HEK293 (cell line): ENCODE results near the gene TEDC2.

Experiments used
- AEBP2 ChIP-seq: fragments of 450-650 bp; formaldehyde crosslinking; IDR thresholded peaks from 2 replicates; pipeline ENCODE4 v1.5.1; 2016; ENCODE audit warnings: missing biosample characterization, missing genetic modification characterization, borderline replicate concordance
- ATF2 ChIP-seq: fragments of 450-650 bp; formaldehyde crosslinking; IDR thresholded peaks from 2 replicates; pipeline ENCODE4 v1.5.1; 2016; ENCODE audit warnings: missing biosample characterization, missing genetic modification characterization, low read depth
- GFI1B ChIP-seq: fragments of 450-650 bp; formaldehyde crosslinking; IDR thresholded peaks from 2 replicates; pipeline ENCODE4 v1.5.1; 2016; ENCODE audit warnings: missing biosample characterization, missing genetic modification characterization
- HOXC10 ChIP-seq: sonication (generic); formaldehyde crosslinking; IDR thresholded peaks from 2 replicates; pipeline ENCODE4 v1.8.1; 2023; ENCODE audit warnings: mild to moderate bottlenecking, missing genetic modification reagents
- IKZF3 ChIP-seq: fragments of 450-650 bp; IDR thresholded peaks from 2 replicates; pipeline ENCODE4 v1.5.0; 2018; ENCODE audit warnings: missing biosample characterization, mild to moderate bottlenecking, missing genetic modification characterization, moderate library complexity
- KLF7 ChIP-seq: fragments of 450-650 bp; formaldehyde crosslinking; IDR thresholded peaks from 2 replicates; pipeline ENCODE4 v1.5.1; 2016; ENCODE audit warnings: missing biosample characterization, missing genetic modification characterization, borderline replicate concordance
- KLF8 ChIP-seq: fragments of 450-650 bp; formaldehyde crosslinking; IDR thresholded peaks from 2 replicates; pipeline ENCODE4 v1.5.1; 2016; ENCODE audit warnings: missing biosample characterization, missing genetic modification characterization
- MEIS1 ChIP-seq: sonication (generic); formaldehyde crosslinking; IDR thresholded peaks from 2 replicates; pipeline ENCODE4 v1.8.1; 2022; ENCODE audit warnings: missing genetic modification reagents, mild to moderate bottlenecking, borderline replicate concordance
- OSR2 ChIP-seq: fragments of 450-650 bp; formaldehyde crosslinking; IDR thresholded peaks from 2 replicates; pipeline ENCODE4 v1.5.1; 2016; ENCODE audit warnings: missing biosample characterization, missing genetic modification characterization
- PRDM10 ChIP-seq: fragments of 450-650 bp; formaldehyde crosslinking; IDR thresholded peaks from 2 replicates; pipeline ENCODE4 v1.5.1; 2016; ENCODE audit warnings: missing biosample characterization, missing genetic modification characterization
- SP2 ChIP-seq: fragments of 450-650 bp; formaldehyde crosslinking; IDR thresholded peaks from 2 replicates; pipeline ENCODE4 v1.5.1; 2016; ENCODE audit warnings: missing biosample characterization, missing genetic modification characterization
- SP7 ChIP-seq: fragments of 450-650 bp; formaldehyde crosslinking; IDR thresholded peaks from 2 replicates; pipeline ENCODE4 v1.5.1; 2016; ENCODE audit warnings: missing biosample characterization, missing genetic modification characterization
- ZBTB1 ChIP-seq: fragments of 450-650 bp; formaldehyde crosslinking; IDR thresholded peaks from 2 replicates; pipeline ENCODE4 v1.5.1; 2016; ENCODE audit warnings: missing biosample characterization, missing genetic modification characterization
- ZBTB10 ChIP-seq: fragments of 450-650 bp; formaldehyde crosslinking; IDR thresholded peaks from 2 replicates; pipeline ENCODE4 v1.5.1; 2016; ENCODE audit warnings: missing biosample characterization, missing genetic modification characterization
- ZNF112 ChIP-seq: fragments of 450-650 bp; formaldehyde crosslinking; IDR thresholded peaks from 2 replicates; pipeline ENCODE4 v1.5.0; 2017; ENCODE audit warnings: missing biosample characterization, missing genetic modification characterization
- ZNF146 ChIP-seq: fragments of 450-650 bp; formaldehyde crosslinking; IDR thresholded peaks from 2 replicates; pipeline ENCODE4 v1.5.1; 2016; ENCODE audit warnings: missing biosample characterization, missing genetic modification characterization
- ZNF148 ChIP-seq: fragments of 450-650 bp; formaldehyde crosslinking; IDR thresholded peaks from 2 replicates; pipeline ENCODE4 v1.5.0; 2017; ENCODE audit warnings: missing biosample characterization, missing genetic modification characterization, borderline replicate concordance
- ZNF169 ChIP-seq: fragments of 450-650 bp; formaldehyde crosslinking; IDR thresholded peaks from 2 replicates; pipeline ENCODE4 v1.5.1; 2016; ENCODE audit warnings: missing biosample characterization, missing genetic modification characterization
- ZNF211 ChIP-seq: fragments of 450-650 bp; formaldehyde crosslinking; IDR thresholded peaks from 2 replicates; pipeline ENCODE4 v1.5.1; 2016; ENCODE audit warnings: low read depth, missing biosample characterization, missing genetic modification characterization
- ZNF266 ChIP-seq: fragments of 450-650 bp; formaldehyde crosslinking; IDR thresholded peaks from 2 replicates; pipeline ENCODE4 v1.5.1; 2016; ENCODE audit warnings: missing biosample characterization, missing genetic modification characterization, low read depth
- ZNF394 ChIP-seq: fragments of 450-650 bp; formaldehyde crosslinking; IDR thresholded peaks from 2 replicates; pipeline ENCODE4 v1.5.1; 2016; ENCODE audit warnings: missing biosample characterization, missing genetic modification characterization, mild to moderate bottlenecking, moderate library complexity, borderline replicate concordance
- ZNF404 ChIP-seq: fragments of 450-650 bp; formaldehyde crosslinking; IDR thresholded peaks from 2 replicates; pipeline ENCODE4 v1.5.1; 2017; ENCODE audit warnings: missing biosample characterization, missing genetic modification characterization
- ZNF544 ChIP-seq: fragments of 450-650 bp; formaldehyde crosslinking; IDR thresholded peaks from 2 replicates; pipeline ENCODE4 v1.5.0; 2017; ENCODE audit warnings: missing biosample characterization, missing genetic modification characterization
- ZNF560 ChIP-seq: fragments of 450-650 bp; formaldehyde crosslinking; IDR thresholded peaks from 2 replicates; pipeline ENCODE4 v1.5.1; 2017; ENCODE audit warnings: missing biosample characterization, missing genetic modification characterization, borderline replicate concordance
- ZNF629 ChIP-seq: fragments of 450-650 bp; formaldehyde crosslinking; IDR thresholded peaks from 2 replicates; pipeline ENCODE4 v1.5.1; 2017; ENCODE audit warnings: missing biosample characterization, missing genetic modification characterization
- ZNF830 ChIP-seq: fragments of 450-650 bp; IDR thresholded peaks from 2 replicates; pipeline ENCODE4 v1.5.0; 2018; ENCODE audit warnings: missing biosample characterization, missing genetic modification characterization, low read depth, mild to moderate bottlenecking, moderate library complexity
- ZSCAN4 ChIP-seq: fragments of 450-650 bp; formaldehyde crosslinking; IDR thresholded peaks from 2 replicates; pipeline ENCODE4 v1.5.1; 2017; ENCODE audit warnings: missing biosample characterization, missing genetic modification characterization

TEDC2 gene

GRCh38 chr16:2468725-2469398, 9.0 kb downstream of the TEDC2 start (continued):
- TF ChIP-seq ZNF169 (no peak), ZNF148 (tag by site-specific recombination) (no peak), AEBP2 (tag by site-specific recombination) (peak; percentile 12; the same call in 1 of the 2 replicates), IKZF3 (peak; percentile 95), ZSCAN4 (tag by site-specific recombination) (no peak), ZNF211 (tag by site-specific recombination) (no peak), ZNF112 (tag by site-specific recombination) (no peak), ZNF560 (no peak), KLF8 (tag by site-specific recombination) (peak; percentile 50), ZNF146 (tag by site-specific recombination) (peak; percentile 11; the same call in 1 of the 2 replicates), GFI1B (tag by site-specific recombination) (no peak), PRDM10 (tag by site-specific recombination) (no peak; the same call in 1 of the 2 replicates), SP2 (peak; percentile 57), ZBTB1 (tag by site-specific recombination) (peak; percentile 42; the same call in 1 of the 2 replicates), ATF2 (no peak), OSR2 (tag by site-specific recombination) (peak; percentile 68), ZNF404 (tag by site-specific recombination) (no peak), ZNF830 (no peak), SP7 (peak; percentile 91), ZNF394 (tag by site-specific recombination) (peak; percentile 52; the same call in 1 of the 2 replicates), ZNF544 (tag by site-specific recombination) (no peak), ZBTB10 (tag by site-specific recombination) (0 out of 2 replicates have a peak, but pooled peaks have one; percentile 54), ZNF266 (tag by site-specific recombination) (no peak), MEIS1 (no peak), ZNF629 (peak; percentile 69; the same call in 1 of the 2 replicates), HOXC10 (CRISPR knock-in tag) (no peak), KLF7 (tag by site-specific recombination) (peak; percentile 64; the same call in 1 of the 2 replicates)
